NCI-H82 treated with DMSO at 0.1 percent for 48 hours (cell line): ENCODE results near the gene LTF.
A peak's percentile ranks its signal among the peaks of the same experiment; 100 is the strongest.
"Not testable (repeated sequence)": the region's sequence is repeated elsewhere in the genome, so short reads cannot be mapped to it uniquely, and the experiment has no call there.

ENCODE experiments used
- DNase-seq: peaks from one replicate; lab custom pipeline; 2025; ENCODE audit not compliant: unreplicated experiment; lab: John Stamatoyannopoulos, UW

LTF gene

DNA sequence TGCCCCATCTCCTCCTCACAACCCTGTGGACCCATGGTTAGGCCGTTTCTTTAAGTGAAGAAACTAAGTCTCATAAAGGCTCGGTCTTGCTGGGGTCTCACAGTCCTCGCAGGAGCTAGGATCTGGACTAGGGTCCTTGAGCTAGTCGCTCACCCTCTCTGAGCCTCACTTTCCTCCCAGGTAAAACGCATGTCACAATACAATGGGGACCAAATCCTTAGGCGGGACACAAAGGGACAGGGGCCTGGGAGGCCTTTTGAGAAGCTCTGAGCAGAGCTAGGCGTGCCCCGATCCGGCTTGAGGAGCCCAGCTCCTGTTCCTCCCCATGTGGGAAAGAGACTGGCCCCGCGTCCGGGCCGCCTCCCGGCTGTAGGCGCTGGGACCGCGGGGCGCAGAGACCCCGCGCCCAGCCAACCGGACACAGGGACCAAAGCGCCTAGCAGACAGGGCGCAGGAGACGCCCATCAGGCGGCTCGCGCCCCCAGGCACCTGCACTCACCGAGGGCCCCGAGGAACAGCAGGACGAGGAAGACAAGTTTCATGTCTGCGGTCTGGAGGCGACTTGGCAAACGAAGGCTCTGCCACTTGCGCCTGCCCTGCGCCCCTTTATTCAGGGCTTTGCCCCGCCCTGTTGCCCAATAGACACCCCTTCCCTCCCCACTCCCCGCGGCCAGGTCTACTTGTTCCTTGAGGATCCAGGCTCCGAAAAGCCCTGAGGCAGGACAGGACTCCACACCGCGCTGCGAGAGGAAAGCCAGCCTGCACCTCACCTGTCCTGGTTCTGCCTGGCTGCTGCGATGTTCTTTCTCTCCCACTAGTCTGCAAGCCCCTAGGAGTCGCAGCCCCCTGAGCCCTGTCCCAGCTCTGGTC lies at the start of gene LTF:
LTF (minus strand) TSS at position 580 of the 870 bp plus-strand sequence; CDS start at position 542, 38 bp downstream.
- no peak for DNase-seq

DNA sequence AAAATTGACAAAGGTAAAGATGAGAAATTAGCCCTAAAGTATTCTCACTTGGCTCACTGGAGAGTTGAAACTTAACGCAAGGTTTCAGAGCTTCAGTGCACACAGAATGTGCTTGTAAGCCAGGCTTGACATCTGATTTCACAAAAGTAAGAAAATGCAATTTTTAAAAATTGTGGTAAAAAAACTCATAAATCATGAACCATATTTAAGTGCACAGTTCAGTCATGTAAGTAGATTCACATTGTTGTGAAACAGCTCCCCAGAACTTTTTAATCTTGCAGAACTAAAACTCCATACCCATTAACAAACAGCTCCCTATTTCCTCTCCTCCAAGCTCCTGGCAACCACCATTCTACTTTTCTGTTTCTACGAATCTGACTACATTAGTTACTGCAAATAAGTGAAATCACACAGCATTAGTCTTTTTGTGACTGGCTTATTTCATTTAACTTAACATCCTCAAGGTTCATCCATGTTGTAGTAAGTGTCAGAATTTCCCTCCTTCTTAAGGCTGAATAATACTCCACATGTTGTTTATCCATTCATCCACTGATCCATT lies 47.6 kb upstream of the LTF start:
- no peak for DNase-seq

DNA sequence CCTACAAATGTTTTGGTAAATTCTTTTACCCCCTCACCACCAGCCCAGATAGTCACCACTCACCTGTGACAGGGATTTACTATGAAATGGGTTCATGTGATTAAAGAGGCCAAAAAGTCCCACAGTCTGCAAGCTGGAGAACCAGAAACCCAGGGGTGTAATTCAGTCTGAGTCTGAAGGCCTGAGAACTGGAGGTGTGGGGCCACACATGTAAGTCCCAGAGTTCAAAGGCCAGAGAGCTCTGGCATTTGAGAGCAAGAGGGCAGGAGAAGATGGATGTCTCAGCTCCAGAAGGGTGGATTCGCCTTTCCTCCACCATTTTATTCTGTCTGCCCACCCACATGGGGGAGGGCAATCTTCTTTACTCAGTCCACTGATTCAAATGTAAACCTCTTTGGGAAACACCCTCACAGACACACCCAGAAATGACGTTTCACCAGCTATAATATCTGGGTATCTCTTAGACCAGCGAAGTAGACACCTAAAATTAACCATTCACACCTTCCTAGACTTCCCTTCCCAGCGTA lies 45.0 kb upstream of the LTF start:
- DNase-seq, result peak; percentile 54

DNA sequence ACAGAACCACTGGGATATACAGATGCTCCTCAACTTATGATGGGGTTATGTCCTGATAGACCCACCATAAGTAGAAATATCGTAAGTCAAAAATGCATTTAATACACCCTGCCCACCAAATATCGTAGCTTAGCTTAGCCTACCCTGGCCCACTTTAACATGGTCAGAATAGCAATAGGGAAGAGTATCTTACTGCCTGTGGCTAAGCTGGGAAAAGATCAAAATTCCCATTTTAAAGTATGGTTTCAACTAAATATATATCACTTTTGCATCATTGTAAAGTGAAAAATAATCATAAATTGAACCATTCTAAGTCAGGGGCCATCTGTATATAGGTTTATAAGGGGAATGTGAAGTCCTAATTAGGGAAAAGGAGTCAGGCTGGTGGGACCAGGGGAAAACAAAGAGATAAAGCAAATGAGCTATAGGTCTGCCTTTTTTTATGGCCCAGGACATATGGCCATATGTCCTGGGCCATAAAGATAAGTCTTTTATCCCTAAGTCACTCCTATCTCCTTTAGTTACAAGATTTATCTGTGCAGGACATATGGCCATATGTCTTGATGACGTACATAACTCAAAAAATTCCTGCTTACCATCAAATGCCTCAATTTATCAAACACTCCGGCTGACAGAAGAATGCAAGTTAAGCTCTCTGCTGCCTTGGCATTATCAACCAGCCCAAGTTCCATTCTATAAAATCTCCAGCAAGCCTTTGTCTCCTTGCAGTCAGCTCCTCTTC lies 44.3 kb upstream of the LTF start:
- peak; percentile 90 for DNase-seq

DNA sequence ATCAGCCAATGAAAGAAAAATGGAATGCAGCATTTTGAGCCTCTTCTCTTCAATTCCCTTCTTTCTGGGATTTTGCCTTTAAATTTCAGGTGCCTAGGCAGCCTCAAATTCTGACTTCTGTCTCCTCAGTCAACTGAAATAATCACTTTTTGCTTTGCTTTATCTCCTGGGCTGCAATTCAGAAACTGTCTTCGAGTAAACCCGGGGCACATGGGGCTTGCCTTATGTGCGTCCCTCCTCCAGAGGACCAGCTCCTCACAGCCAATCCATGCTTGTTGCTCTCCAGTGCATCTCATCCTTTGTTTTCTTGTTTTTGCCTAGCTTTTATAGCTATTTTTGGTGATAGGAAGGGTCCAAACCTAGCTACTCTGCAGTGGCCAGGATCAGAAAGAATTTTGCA lies 41.8 kb upstream of the LTF start:
- DNase-seq, result no peak

DNA sequence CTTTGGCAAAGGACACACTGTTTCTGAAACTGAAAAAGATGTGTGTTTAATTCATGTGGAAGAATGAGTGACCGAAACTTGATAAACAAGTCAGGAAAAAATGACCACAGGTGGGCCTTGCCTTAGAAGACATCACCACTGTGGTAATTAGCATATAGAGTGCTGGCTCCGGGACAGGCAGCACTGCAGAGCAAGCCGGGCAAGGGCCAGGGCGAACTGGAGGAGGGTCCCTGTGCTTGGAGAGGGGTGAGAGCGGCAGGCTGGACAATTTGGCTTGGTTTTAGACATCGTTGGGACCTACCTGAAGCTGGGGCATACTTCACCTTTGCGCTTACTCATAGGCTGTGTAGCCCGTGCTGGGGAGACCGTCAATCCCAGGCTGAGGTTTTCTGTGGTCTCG lies 41.2 kb upstream of the LTF start:
- DNase-seq, result no peak

DNA sequence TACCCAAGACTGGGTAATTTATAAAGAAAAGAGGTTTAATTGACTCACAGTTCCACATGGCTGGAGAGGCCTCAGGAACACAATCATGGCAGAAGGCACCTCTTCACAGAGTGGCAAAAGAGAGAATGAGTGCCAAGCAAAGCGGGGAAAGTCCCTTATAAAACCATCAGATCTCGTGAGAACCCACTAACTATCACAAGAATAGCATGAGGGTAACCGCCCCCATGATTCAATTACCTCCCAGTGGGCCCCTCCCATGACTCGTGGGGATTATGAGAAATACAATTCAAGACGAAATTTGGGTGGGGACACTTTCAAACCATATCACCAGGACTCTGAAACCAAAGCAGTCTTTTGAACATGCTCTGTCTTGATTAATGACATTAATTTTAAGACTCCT lies 40.1 kb upstream of the LTF start:
- no peak for DNase-seq

DNA sequence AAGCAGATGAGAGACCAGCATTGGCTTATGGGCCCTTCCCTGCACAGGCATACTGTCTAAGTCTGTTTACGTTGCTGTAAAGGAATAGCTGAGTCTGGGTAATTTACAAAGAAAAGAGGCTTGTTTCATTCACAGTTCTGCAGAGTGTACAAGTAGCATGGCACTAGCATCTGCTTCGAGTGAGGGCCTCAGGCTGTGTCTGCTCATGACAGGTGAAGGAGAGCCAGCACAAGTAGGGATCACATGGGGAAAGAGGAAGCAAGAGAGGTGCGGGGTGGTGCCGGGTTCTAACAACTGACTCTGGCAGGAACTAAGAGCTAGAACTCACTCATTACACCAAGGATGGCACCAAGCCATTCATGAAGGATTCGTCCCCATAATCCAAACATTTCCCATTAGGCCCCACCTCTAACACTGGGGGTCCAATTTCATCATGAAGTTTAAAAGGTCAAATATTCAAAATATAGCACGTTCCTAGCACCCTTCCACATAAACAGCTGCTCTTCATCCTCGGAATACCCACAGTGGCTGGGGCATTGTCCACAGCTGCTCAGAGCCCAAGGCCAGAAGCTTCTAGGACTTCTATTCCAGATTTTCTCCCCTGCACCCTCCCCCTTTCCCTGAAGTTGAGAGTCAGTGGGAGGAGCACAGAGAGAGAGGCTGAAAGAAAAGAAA lies 38.6 kb upstream of the LTF start:
- DNase-seq, result no peak

DNA sequence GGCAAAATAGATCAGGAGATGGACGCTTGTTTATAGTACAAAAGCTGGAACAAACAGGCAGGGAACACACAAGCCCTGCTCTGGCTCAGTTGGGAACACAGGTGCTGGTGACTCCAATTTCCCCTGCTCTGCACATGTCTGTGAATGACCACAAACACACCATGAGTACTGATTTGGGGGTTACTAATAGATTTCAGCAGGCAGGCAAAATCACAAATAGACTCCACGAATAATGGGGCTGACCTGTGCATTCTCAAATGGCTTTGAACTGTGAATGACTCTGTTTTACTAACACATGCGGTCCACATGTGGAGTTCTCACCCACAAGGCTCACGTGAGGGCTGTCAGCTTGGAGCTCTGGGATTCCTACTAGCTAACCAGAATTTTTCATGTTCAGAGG lies 37.0 kb upstream of the LTF start:
- DNase-seq, result no peak

DNA sequence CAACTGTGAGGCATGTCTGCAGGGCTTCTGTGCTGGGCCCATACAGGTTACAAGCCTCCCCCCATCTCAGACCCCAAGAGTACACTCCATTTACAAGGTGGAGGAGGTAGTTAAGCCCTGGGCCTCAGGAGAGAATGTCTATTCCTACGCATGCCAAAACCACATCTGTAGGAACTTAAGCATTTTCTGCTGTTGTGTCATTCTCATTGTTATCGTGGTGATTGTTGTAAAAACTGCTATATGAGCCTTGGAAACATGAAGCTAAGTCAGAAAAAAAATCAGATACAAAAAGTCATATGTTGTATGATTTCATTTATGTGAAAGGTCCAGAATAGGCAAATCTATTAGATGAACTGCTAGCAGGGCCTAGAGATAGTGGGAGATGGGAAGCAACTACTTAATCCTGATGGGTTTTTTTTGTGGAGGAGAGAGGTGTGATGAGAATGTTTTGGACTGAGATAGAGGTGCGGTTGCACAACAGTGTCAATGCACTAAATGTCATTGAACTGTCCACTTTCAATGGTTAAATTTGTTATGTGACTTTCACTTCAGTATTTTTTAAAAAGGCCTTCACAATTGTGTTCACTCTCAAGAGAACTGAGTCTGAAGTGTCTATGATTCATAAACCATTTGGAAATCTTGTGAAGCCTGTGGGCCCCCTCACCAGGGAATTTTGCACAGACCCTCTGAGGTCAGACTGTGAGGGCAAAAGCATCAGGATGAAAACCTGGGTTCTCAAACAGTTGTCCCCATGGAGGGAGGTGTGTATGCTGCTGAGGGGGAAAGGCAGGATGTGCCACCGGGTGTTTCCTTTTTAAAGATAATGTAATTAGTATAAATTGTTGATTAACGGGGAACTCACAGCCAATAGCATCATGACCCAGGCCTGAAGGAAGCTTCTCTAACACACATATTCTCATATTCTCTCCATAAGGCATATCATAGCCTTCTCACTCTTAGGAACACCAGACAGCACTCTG lies 36.2 kb upstream of the LTF start:
- no peak for DNase-seq

DNA sequence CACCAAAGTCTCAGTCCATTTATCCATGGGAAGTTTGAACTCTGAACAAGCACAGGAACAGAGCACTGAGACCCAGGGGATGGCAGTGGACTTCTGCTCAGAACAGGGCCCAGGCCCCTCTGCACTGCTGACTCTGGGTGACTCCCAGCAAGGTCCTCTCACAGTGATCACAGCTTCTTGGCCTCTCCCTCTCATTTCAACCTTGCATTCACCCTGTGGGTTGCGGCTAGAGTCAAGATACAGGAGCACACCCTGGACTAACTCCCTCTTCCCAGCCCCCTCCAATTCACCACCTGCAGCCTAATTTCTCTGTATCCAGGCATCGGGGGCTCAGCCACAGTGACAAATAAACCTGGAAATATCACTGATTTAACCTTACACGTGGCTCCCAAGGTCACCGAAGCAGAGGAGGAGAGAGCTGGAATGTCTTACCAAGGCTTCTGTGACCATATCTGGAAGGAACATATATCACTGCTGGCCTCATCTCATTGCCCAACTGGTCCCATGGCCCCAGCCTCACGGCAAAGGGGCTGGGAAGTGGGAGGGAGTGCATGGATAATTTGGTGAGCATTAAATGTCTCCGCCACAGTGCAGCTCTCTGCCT lies 34.3 kb upstream of the LTF start:
- no peak for DNase-seq

DNA sequence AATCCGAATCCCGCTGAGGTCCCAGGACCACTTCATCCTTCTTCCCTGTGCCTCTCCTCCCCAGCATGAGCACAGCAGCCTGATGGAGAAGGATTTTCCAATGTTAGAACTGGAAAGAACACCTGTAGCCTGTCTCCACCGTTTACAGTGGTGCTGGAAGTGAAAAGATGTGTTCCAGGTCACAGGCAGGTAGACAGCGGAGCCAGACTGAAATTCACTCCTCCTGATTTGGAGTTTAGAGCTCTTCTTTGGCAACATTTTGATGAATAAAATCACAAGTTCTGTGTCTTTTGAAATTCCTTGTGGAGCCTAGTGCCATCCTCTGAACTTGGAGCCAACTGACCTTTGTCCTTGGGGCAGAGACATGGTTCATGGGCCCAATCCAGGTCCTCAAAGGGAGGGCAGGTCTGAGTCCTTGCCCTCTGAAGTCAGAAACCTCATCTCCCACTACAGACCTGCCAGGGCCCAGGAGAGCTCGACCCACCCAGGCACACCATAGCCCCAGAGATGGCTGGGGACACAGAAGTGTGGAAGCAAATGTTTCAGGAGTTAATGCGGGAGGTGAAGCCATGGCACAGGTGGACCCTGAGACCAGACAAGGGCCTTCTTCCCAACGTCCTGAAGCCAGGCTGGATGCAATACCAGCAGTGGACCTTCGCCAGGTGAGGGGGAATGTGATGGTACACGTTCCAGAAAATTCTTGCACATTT lies 33.0 kb upstream of the LTF start, which contains the start of gene RTP3:
RTP3 (plus strand) TSS at position 421 of the 710 bp plus-strand sequence; CDS start at position 508, 87 bp downstream.
- DNase-seq, result no peak

DNA sequence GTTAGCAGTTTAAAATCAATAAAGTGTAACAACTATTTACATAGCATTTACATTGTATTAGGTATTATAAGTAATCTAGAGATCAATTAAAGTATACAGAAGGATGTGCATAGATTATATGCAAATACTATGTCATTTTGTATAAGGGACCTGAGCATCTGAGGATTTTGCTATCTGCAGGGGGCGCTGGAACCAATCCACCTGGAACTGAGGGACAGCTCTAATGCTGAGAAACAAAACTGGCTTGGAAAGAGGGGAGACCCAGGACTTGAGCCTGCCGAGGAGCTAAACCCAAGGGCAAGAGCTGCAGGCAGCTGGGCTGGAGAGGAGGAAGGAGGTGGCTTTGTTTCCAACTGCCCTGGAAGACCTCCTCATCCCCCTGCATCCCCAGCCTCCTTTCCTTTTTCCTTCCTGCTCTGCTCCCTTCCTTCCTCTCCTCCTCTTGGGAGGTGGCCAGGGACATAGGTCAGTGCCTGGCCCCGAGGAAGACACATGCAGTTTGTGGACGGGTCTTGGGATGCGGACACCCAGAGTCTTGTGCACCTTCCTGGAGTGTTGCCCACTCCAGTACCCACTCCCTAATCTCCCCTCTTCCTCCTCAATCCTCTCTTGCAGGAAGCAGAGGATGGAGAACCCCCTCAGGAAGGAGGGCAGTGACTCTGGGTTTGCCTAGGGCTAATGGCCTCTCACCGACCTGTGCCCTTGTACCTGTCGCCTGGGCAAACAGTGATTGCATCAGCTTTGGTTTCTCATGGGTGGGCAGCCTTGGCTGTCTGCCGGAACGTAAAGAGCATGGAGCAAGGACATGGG lies 32.2 kb upstream of the LTF start:
- peak; percentile 14 for DNase-seq

DNA sequence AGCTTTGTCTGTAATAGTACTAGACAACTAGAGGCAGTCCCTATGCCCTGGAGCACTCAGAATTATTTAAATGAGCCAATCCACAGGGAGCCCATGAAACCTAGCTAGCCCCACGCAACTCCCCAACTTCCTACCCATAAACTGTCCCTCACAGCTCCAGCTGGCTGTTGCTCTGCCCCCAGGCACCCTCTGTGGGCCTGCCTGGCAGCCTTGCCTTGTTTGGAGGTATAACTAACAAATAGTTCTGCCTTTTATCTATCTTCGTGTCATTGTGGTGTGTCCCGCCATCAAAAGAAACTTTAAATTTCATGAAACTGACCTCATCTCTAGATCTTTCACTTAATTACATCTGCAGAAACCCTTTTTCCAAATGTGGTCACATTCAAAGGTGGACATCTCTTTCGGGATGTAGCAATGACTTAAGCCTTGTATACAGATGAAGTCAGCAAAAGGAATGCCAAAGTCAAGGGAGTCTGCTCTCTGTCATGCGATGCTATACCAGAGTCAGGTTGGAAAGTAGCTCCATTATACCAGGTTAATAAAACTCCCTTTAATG lies 31.3 kb upstream of the LTF start:
- no peak for DNase-seq

DNA sequence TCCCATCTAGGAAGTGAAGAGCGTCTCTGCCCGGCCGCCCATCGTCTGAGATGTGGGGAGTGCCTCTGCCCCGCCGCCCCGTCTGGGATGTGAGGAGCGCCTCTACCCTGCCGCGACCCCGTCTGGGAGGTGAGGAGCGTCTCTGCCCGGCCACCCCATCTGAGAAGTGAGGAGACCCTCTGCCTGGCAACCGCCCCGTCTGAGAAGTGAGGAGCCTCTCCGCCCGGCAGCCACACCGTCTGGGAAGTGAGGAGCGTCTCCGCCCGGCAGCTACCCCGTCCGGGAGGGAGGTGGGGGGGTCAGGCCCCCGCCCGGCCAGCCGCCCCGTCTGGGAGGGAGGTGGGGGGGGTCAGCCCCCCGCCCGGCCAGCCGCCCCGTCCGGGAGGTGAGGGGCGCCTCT lies 29.8 kb upstream of the LTF start:
- not testable (repeated sequence) for DNase-seq

DNA sequence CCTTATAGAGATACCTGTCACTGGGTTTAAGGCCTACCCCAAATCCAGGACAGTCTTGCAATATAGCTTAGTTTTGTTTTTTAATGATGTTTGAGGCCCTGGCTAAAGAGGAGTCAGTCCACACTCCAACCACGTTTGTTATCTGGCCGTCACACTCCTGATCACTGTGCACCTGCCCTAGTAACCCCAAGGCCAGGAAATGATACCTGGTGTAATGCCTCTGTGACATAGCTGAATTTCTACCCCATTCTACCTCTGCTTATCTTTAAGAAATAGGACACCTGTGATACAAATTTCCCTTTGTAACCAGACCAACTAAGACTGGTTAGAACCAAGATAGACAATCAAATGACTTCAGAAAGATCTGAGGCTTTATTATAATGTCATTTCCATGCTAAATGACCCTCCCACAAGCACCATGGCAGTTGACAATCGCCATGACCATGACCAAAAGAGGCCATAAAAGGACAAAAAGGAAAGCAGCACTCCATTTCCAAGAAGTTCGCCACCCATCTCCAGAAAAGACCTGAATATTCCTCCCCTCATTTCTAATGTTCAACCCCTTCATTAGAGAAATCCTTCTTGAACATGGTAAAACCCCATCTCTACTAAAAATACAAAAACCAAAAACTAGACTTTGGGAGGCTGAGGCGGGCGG lies 28.3 kb upstream of the LTF start:
- no peak for DNase-seq
